Globus pallidus (tissue), 1 donor: Measurements from ENCODE around the gene FAM200A.
"Not testable (repeated sequence)": the region's sequence is repeated elsewhere in the genome, so short reads cannot be mapped to it uniquely, and the experiment has no call there.

ENCODE experiments used
- DNase-seq: peaks from one replicate; pipeline ENCODE4 v3.0.0-alpha.2; 2015; ENCODE audit warnings: low spot score

FAM200A gene

GRCh38 chr7:99559175-99559915 lies 7.4 kb upstream of the FAM200A start:
- no peak for DNase-seq

- DNase-seq = peak; percentile 86
Measured at GRCh38 chr7:99558306-99559174, 6.6 kb upstream of the FAM200A start, which contains the start of gene ZNF655. ZNF655 (plus strand) TSS chr7:99558642; CDS start chr7:99560560, 1,918 bp downstream.

- DNase-seq = no peak
Measured at GRCh38 chr7:99557940-99558305, 6.0 kb upstream of the FAM200A start.

- no peak for DNase-seq
Measured at GRCh38 chr7:99557196-99557607, 5.3 kb upstream of the FAM200A start.

GRCh38 chr7:99554939-99555338 lies 3.0 kb upstream of the FAM200A start:
- DNase-seq = no peak

- no peak for DNase-seq
Measured at GRCh38 chr7:99553039-99553438, 1.1 kb upstream of the FAM200A start.

GRCh38 chr7:99551334-99551733 lies 580 bp downstream of the FAM200A start:
- DNase-seq = no peak

- DNase-seq = not testable (repeated sequence)
Measured at GRCh38 chr7:99549545-99549944, 2.4 kb downstream of the FAM200A start.

GRCh38 chr7:99545308-99545707 lies 6.6 kb downstream of the FAM200A start:
- DNase-seq = not testable (repeated sequence)

GRCh38 chr7:99543916-99544315 lies 8.0 kb downstream of the FAM200A start:
- no peak for DNase-seq

- DNase-seq = no peak
Measured at GRCh38 chr7:99543081-99543671, 8.7 kb downstream of the FAM200A start.

- no peak for DNase-seq
Measured at GRCh38 chr7:99541212-99541611, 10.7 kb downstream of the FAM200A start.

- DNase-seq = no peak
Measured at GRCh38 chr7:99540542-99540941, 11.4 kb downstream of the FAM200A start.

- DNase-seq = no peak
Measured at GRCh38 chr7:99539213-99539811, 12.6 kb downstream of the FAM200A start.

GRCh38 chr7:99535667-99536066 lies 16.2 kb downstream of the FAM200A start:
- DNase-seq = no peak

GRCh38 chr7:99531354-99531765 lies 20.6 kb downstream of the FAM200A start:
- DNase-seq = no peak

GRCh38 chr7:99525713-99526440 lies 26.0 kb downstream of the FAM200A start:
- no peak for DNase-seq

GRCh38 chr7:99521399-99521798 lies 30.5 kb downstream of the FAM200A start:
- DNase-seq = no peak

- DNase-seq = no peak
Measured at GRCh38 chr7:99514050-99514449, 37.9 kb downstream of the FAM200A start.

GRCh38 chr7:99505324-99505662 lies 46.6 kb downstream of the FAM200A start:
- no peak for DNase-seq

- peak; percentile 98 for DNase-seq
Measured at GRCh38 chr7:99504603-99505323, 47.2 kb downstream of the FAM200A start, which contains the start of gene ZKSCAN5. ZKSCAN5 (plus strand) TSS chr7:99504662; CDS start chr7:99506045, 1,383 bp downstream.
